Endodermal cell (in vitro differentiated cells): ENCODE results near the gene NPAS1. TPM values are rescaled to one million over a fixed set of nuclear protein-coding genes. Genes with fewer than 3 reads are reported as not detected.
"Not testable (repeated sequence)": the region's sequence is repeated elsewhere in the genome, so short reads cannot be mapped to it uniquely, and the experiment has no call there.

Source experiments
- DNase-seq: peaks from one replicate; pipeline ENCODE4 v3.0.0-alpha.2; 2017
- H3K27ac ChIP-seq: 2 replicates; pipeline ENCODE4 v1.5.1; 2013; ENCODE audit warnings: mild to moderate bottlenecking, low read depth, low read length, moderate library complexity
- H3K27me3 ChIP-seq: 2 replicates; pipeline ENCODE4 v1.6.1; 2013; ENCODE audit warnings: mild to moderate bottlenecking, low read length, moderate library complexity; ENCODE audit not compliant: insufficient read depth, control insufficient read depth, poor library complexity, severe bottlenecking
- H3K36me3 ChIP-seq: 2 replicates; pipeline ENCODE4 v1.7.0; 2013; ENCODE audit warnings: mild to moderate bottlenecking, low read length, moderate library complexity; ENCODE audit not compliant: control insufficient read depth, insufficient read depth
- H3K4me1 ChIP-seq: one replicate; pipeline ENCODE4 v1.7.0; 2013; ENCODE audit warnings: low read length; ENCODE audit not compliant: control insufficient read depth, insufficient read depth
- H3K4me3 ChIP-seq: 2 replicates; pipeline ENCODE4 v1.5.1; 2013; ENCODE audit warnings: mild to moderate bottlenecking, low read length, moderate library complexity
- H3K9ac ChIP-seq: 2 replicates; pipeline ENCODE4 v1.6.1; 2013; ENCODE audit warnings: mild to moderate bottlenecking, low read length, moderate library complexity; ENCODE audit not compliant: poor library complexity, severe bottlenecking; ENCODE audit errors: extremely low read depth
- H3K9me3 ChIP-seq: 2 replicates; pipeline ENCODE4 v1.6.1; 2013; ENCODE audit warnings: mild to moderate bottlenecking, low read length, moderate library complexity; ENCODE audit not compliant: control insufficient read depth
- H3K27ac Mint-ChIP-seq: 2 replicates; pipeline ENCODE4 v1.8.0; 2020; ENCODE audit warnings: mixed read lengths
- H3K27me3 Mint-ChIP-seq: 2 replicates; pipeline ENCODE4 v1.8.0; 2021; ENCODE audit warnings: mild to moderate bottlenecking, mixed read lengths; ENCODE audit not compliant: insufficient read depth
- H3K36me3 Mint-ChIP-seq: 2 replicates; pipeline ENCODE4 v1.8.0; 2020; ENCODE audit warnings: low read depth, mixed read lengths
- H3K4me1 Mint-ChIP-seq: 2 replicates; pipeline ENCODE4 v1.8.0; 2020; ENCODE audit warnings: mixed read lengths
- H3K4me3 Mint-ChIP-seq: 2 replicates; pipeline ENCODE4 v1.8.0; 2020; ENCODE audit warnings: mild to moderate bottlenecking, moderate library complexity, mixed read lengths
- H3K9me3 Mint-ChIP-seq: 2 replicates; pipeline ENCODE4 v1.8.0; 2020; ENCODE audit warnings: mild to moderate bottlenecking, mixed read lengths
- CTCF ChIP-seq: fragments of 200-600 bp; sonication (generic); conservative IDR thresholded peaks from 2 replicates; pipeline ENCODE4 v1.5.0; 2021; ENCODE audit warnings: antibody characterized with exemption, mild to moderate bottlenecking
- WGBS, 2 experiments: methylation state at CpG; one replicate each; pipeline versions ENCODE4 v1.1.5 to v1.1.7; 2013; ENCODE audit warnings: missing lambda C conversion rate in 2 of 2, mixed read lengths in 1 of 2; ENCODE audit not compliant: insufficient coverage in 1 of 2, insufficient read length in 1 of 2; 5-methylcytosine and 5-hydroxymethylcytosine counted together
- total RNA-seq, 2 donors: library from RNA; stranded (reverse); fragmentation: NEBNext Ultra II Directional in 1 of 2; extraction: Animal tissue kit (Norgen Biotek cat#: 25700) in 1 of 2; gene quantifications; 2 replicates in 1 of 2; 3 replicates in 1 of 2; pipeline ENCODE4 v1.2.1, GENCODE V29; 2021

Gene NPAS1
- total RNA-seq, 2 donors from 2014 or later: 6.9 to 8.7 TPM

- H3K4me1 ChIP-seq: no peaks in the 10 kb centered on the region
- WGBS, 2 experiments: 92 to 100% methylated on average over 2 to 15 of the region's 15 CpGs
- TF ChIP-seq CTCF: no peak
- H3K36me3 ChIP-seq: peaks cover 4% of the 10 kb centered on the region
- Mint-ChIP-seq H3K4me3 (no peak overlapping the region), H3K27me3 (peaks cover 7% of the 10 kb centered on the region), H3K36me3 (peaks cover 13% of the 10 kb centered on the region), H3K27ac (no peak overlapping the region), H3K4me1 (no peaks in the 10 kb centered on the region), H3K9me3 (peaks cover 11% of the 10 kb centered on the region)
- peak; percentile 65 for DNase-seq
- H3K9ac ChIP-seq: no peak overlapping the region
- no peaks in the 10 kb centered on the region for H3K9me3 ChIP-seq
- H3K27me3 ChIP-seq: no peaks in the 10 kb centered on the region
- H3K4me3 ChIP-seq: no peak overlapping the region
- peak overlapping the region; percentile 24 for H3K27ac ChIP-seq
Measured at GRCh38 chr19:47005164-47005641, 14.4 kb upstream of the NPAS1 start.

- no peak overlapping the region for H3K9ac ChIP-seq
- no peak for TF ChIP-seq CTCF
- no peaks in the 10 kb centered on the region for H3K9me3 ChIP-seq
- Mint-ChIP-seq H3K36me3 (peaks cover 8% of the 10 kb centered on the region), H3K4me1 (no peaks in the 10 kb centered on the region), H3K27ac (no peak overlapping the region), H3K4me3 (no peak overlapping the region), H3K9me3 (peaks cover 14% of the 10 kb centered on the region), H3K27me3 (peaks cover 9% of the 10 kb centered on the region)
- 85% methylated on average over 4 of the region's 4 CpGs; no CpG with 5 or more reads in 1 of the 2 experiments for WGBS, 2 experiments
- H3K4me1 ChIP-seq: no peaks in the 10 kb centered on the region
- H3K27me3 ChIP-seq: no peaks in the 10 kb centered on the region
- H3K36me3 ChIP-seq: peaks cover 4% of the 10 kb centered on the region
- H3K27ac ChIP-seq: no peak overlapping the region
- peak; percentile 69 for DNase-seq
- H3K4me3 ChIP-seq: no peak overlapping the region
Measured at GRCh38 chr19:47005873-47006272, 13.8 kb upstream of the NPAS1 start.

- H3K4me3 ChIP-seq: no peak overlapping the region
- no peak overlapping the region for H3K4me3 Mint-ChIP-seq
- no peak for TF ChIP-seq CTCF
Measured at GRCh38 chr19:47006496-47006895, 13.1 kb upstream of the NPAS1 start.

GRCh38 chr19:47010549-47010948, 9.1 kb upstream of the NPAS1 start:
- not testable (repeated sequence) for H3K4me1 ChIP-seq, H3K36me3 ChIP-seq, H3K4me3 ChIP-seq, H3K27me3 ChIP-seq, H3K9ac ChIP-seq, H3K4me1 Mint-ChIP-seq, DNase-seq, H3K27ac ChIP-seq, H3K4me3 Mint-ChIP-seq, H3K36me3 Mint-ChIP-seq, H3K9me3 ChIP-seq, H3K27ac Mint-ChIP-seq
- Mint-ChIP-seq H3K9me3 (peaks cover 15% of the 10 kb centered on the region), H3K27me3 (peaks cover 19% of the 10 kb centered on the region)
- WGBS, 2 experiments: 94 to 97% methylated on average over 6 to 7 of the region's 8 CpGs

More at GRCh38 chr19:47006496-47006895, 13.1 kb upstream of the NPAS1 start:
- H3K36me3 ChIP-seq: no peaks in the 10 kb centered on the region
- Mint-ChIP-seq H3K27ac (peak overlapping the region; percentile 28), H3K27me3 (peaks cover 9% of the 10 kb centered on the region), H3K9me3 (peaks cover 15% of the 10 kb centered on the region), H3K36me3 (peaks cover 3% of the 10 kb centered on the region), H3K4me1 (no peaks in the 10 kb centered on the region)
- DNase-seq: peak; percentile 43
- no peak overlapping the region for H3K9ac ChIP-seq
- 81% methylated on average over 5 to 8 of the region's 8 CpGs for WGBS, 2 experiments
- H3K4me1 ChIP-seq: no peaks in the 10 kb centered on the region
- H3K27me3 ChIP-seq: no peaks in the 10 kb centered on the region
- no peak overlapping the region for H3K27ac ChIP-seq
- no peaks in the 10 kb centered on the region for H3K9me3 ChIP-seq
